SU-DHL-6 (cell line): ENCODE data around the gene RPS6KA2.
A peak's percentile ranks its signal among the peaks of the same experiment; 100 is the strongest.

ENCODE experiments used
- H2AFZ ChIP-seq: fragments of 200-600 bp; sonication (generic); 2 replicates; pipeline ENCODE4 v1.6.1; 2014; ENCODE audit warnings: low read depth, mild to moderate bottlenecking, moderate library complexity, mixed read lengths, antibody characterized with exemption, low read length; ENCODE audit not compliant: severe bottlenecking
- H3F3A ChIP-seq: fragments of 200-600 bp; shearing (Covaris generic); 2 replicates; pipeline ENCODE4 v1.6.0; 2016; ENCODE audit warnings: antibody characterized with exemption, mild to moderate bottlenecking; ENCODE audit not compliant: insufficient read depth
- H3K27ac ChIP-seq: fragments of 200-600 bp; sonication (generic); 2 replicates; pipeline ENCODE4 v1.5.1; 2016; ENCODE audit warnings: low read depth, mild to moderate bottlenecking, low read length, moderate library complexity, mixed read lengths
- H3K27me3 ChIP-seq: fragments of 200-600 bp; sonication (generic), shearing (Covaris generic); 2 replicates; pipeline ENCODE4 v1.6.0; 2014; ENCODE audit warnings: mild to moderate bottlenecking, low read length
- H3K36me3 ChIP-seq: fragments of 200-600 bp; sonication (generic); 2 replicates; pipeline ENCODE4 v1.6.1; 2014; ENCODE audit warnings: mild to moderate bottlenecking, low read length, mixed read lengths
- H3K4me2 ChIP-seq: fragments of 300-600, 200-600 bp; shearing (Covaris generic), sonication (generic); 2 replicates; pipeline ENCODE4 v1.6.0; 2014; ENCODE audit warnings: low read length, low read depth, mild to moderate bottlenecking; ENCODE audit not compliant: poor library complexity, severe bottlenecking
- H3K4me3 ChIP-seq: fragments of 200-600 bp; sonication (generic); 2 replicates; pipeline ENCODE4 v1.5.1; 2014; ENCODE audit warnings: antibody characterized with exemption, low read length, mild to moderate bottlenecking, mixed read lengths; ENCODE audit not compliant: insufficient read depth, poor library complexity, severe bottlenecking
- H3K79me2 ChIP-seq: fragments of 200-600 bp; sonication (generic); 2 replicates; pipeline ENCODE4 v1.6.1; 2014; ENCODE audit warnings: mild to moderate bottlenecking, low read length, moderate library complexity; ENCODE audit not compliant: insufficient read depth
- H3K9ac ChIP-seq: fragments of 200-600 bp; sonication (generic); 2 replicates; pipeline ENCODE4 v1.7.0; 2014; ENCODE audit warnings: mild to moderate bottlenecking, low read length
- H3K9me2 ChIP-seq: fragments of 200-600 bp; sonication (generic); replicated peaks from 2 replicates; pipeline ENCODE4 v1.6.1; 2014; ENCODE audit warnings: low read length; ENCODE audit not compliant: insufficient read depth
- H3K9me3 ChIP-seq: fragments of 200-600 bp; sonication (generic); 2 replicates; pipeline ENCODE4 v1.6.1; 2014; ENCODE audit warnings: low read length, mixed read lengths; ENCODE audit not compliant: insufficient read depth
- H4K20me1 ChIP-seq: fragments of 200-600 bp; sonication (generic); 2 replicates; pipeline ENCODE4 v1.6.1; 2014; ENCODE audit warnings: low read depth, mild to moderate bottlenecking, antibody characterized with exemption, low read length, moderate library complexity, mixed read lengths
- EZH2phosphoT487 ChIP-seq: fragments of 200-600 bp; sonication (generic), shearing (Covaris generic); conservative IDR thresholded peaks from 2 replicates; pipeline ENCODE4 v1.6.1; 2018; ENCODE audit warnings: mild to moderate bottlenecking, antibody characterized with exemption, low read length, moderate library complexity, mixed read lengths
- TF ChIP-seq, protein P1 (sequence below): fragments of 200-600 bp; sonication (generic); IDR thresholded peaks from one replicate; pipeline ENCODE4 v1.5.1; 2017; ENCODE audit warnings: antibody characterized with exemption, mild to moderate bottlenecking, low read length, moderate library complexity; ENCODE audit not compliant: insufficient read depth, poor library complexity, severe bottlenecking

The RPS6KA2 gene

DNA sequence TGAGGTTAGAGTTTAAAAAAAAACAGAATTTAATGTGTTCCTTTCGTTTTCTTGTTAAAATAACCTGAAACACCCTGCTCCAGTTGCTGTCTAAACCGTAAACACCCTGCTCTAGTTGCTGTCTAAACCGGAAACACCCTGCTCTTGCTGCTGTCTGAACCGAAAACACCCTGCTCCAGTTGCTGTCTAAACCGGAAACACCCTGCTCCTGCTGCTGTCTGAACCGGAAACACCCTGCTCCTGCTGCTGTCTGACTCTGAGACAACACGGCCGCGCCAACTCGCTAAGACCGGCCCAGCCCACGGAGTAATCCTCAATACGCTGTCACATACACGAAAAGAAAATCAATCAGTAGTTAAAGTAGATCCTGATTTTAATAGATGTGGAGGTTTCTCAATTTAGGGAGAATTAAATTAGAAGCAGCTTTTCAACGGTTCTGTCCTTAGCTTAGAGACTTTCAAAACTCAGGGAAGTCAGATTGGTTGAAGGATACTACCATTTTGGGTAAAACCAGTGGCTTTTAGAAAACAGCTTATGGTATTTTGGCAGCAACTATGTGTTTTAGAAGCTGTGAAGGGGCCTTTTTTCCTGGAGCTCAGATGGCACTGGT is 138.9 kb downstream of the RPS6KA2 start:
- Histone ChIP-seq H3K27me3 (no peaks in the 10 kb centered on the region), H3K36me3 (no peaks in the 10 kb centered on the region), H3K9me2 (no peaks in the 10 kb centered on the region), H3K4me2 (peak overlapping the region; percentile 16), H3K4me3 (no peak overlapping the region), H3K9ac (no peak overlapping the region), H3K9me3 (no peaks in the 10 kb centered on the region), H3K27ac (no peak overlapping the region), H3F3A (no peaks in the 10 kb centered on the region), H3K79me2 (no peaks in the 10 kb centered on the region), H4K20me1 (no peaks in the 10 kb centered on the region), H2AFZ (peak overlapping the region; percentile 65)
- TF ChIP-seq, protein P1, sequence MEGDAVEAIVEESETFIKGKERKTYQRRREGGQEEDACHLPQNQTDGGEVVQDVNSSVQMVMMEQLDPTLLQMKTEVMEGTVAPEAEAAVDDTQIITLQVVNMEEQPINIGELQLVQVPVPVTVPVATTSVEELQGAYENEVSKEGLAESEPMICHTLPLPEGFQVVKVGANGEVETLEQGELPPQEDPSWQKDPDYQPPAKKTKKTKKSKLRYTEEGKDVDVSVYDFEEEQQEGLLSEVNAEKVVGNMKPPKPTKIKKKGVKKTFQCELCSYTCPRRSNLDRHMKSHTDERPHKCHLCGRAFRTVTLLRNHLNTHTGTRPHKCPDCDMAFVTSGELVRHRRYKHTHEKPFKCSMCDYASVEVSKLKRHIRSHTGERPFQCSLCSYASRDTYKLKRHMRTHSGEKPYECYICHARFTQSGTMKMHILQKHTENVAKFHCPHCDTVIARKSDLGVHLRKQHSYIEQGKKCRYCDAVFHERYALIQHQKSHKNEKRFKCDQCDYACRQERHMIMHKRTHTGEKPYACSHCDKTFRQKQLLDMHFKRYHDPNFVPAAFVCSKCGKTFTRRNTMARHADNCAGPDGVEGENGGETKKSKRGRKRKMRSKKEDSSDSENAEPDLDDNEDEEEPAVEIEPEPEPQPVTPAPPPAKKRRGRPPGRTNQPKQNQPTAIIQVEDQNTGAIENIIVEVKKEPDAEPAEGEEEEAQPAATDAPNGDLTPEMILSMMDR, result no peak
- TF ChIP-seq EZH2phosphoT487, result no peak

DNA sequence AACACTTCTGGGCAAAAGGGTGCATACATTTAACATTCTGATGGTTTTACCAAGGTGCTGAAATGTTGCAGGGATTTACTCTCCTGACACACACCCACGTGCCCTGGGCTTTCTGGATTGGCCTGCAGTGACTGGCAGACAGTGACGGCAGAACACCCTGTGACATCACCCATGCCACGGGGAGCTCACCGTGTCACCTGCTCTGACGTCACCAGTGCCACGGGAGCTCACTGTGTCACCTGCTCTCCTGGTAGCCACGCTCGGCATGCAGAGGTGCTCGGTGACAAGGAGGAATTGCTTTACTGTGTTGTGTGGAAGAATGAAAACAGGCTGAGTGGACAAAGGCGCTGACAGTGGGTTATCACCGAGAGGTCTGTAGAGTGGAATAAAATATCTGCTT is 139.9 kb downstream of the RPS6KA2 start:
- H4K20me1 ChIP-seq, result no peaks in the 10 kb centered on the region
- H3K4me2 ChIP-seq, result no peak overlapping the region

DNA sequence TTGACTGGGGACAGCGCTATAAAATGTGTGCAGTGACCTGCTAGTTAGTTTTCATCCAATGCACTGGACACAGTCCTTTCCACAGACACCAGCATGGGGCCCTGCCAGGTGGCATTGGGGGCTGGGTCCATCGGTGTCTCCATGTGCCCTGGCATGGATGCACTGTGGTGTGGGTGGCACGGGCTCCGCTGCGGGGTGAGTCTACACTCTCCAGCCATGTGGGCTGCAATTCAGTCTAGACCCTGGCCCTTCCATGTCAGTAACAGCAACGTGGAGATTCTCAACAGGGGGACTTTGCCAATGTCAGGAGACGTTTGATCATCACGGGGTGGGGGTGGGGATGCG is 140.5 kb downstream of the RPS6KA2 start:
- TF ChIP-seq, protein P1, result no peak
- TF ChIP-seq EZH2phosphoT487, result no peak
- Histone ChIP-seq H3K9me2 (no peaks in the 10 kb centered on the region), H4K20me1 (no peaks in the 10 kb centered on the region), H3K4me3 (no peak overlapping the region), H3F3A (no peaks in the 10 kb centered on the region), H3K9ac (no peak overlapping the region), H3K9me3 (no peaks in the 10 kb centered on the region), H2AFZ (no peak overlapping the region), H3K4me2 (no peak overlapping the region), H3K79me2 (no peaks in the 10 kb centered on the region), H3K27me3 (no peaks in the 10 kb centered on the region), H3K27ac (no peak overlapping the region), H3K36me3 (no peaks in the 10 kb centered on the region)

More for the DNA sequence above, 139.9 kb downstream of the RPS6KA2 start:
- Histone ChIP-seq H3K9ac (no peak overlapping the region), H2AFZ (no peak overlapping the region), H3K36me3 (no peaks in the 10 kb centered on the region), H3K4me3 (no peak overlapping the region), H3K9me2 (no peaks in the 10 kb centered on the region), H3F3A (no peaks in the 10 kb centered on the region), H3K79me2 (no peaks in the 10 kb centered on the region), H3K9me3 (no peaks in the 10 kb centered on the region), H3K27ac (no peak overlapping the region), H3K27me3 (no peaks in the 10 kb centered on the region)
- TF ChIP-seq, protein P1, result no peak
- no peak for TF ChIP-seq EZH2phosphoT487
